HG03159 (cell line): ENCODE results near the gene GMPR.

Source experiments
- ATAC-seq: cut with Tn5 transposase; IDR thresholded peaks from one replicate; pipeline ENCODE4 v1.9.1; 2021; ENCODE audit warnings: mild to moderate bottlenecking, moderate library complexity; ENCODE audit not compliant: unreplicated experiment

GMPR gene

GRCh38 chr6:16238057-16238962, at the start of gene GMPR:
Gene GMPR, plus strand, starts transcription at chr6:16238587. Its CDS starts 107 bp downstream, at chr6:16238694.
- ATAC-seq: peak; percentile 57

- ATAC-seq: no peak
These were observed 48.2 kb upstream of the GMPR start for GRCh38 chr6:16190214-16190613.

- ATAC-seq: no peak
These were observed 42.0 kb upstream of the GMPR start for GRCh38 chr6:16196260-16196983.

GRCh38 chr6:16196984-16197546, 41.3 kb upstream of the GMPR start:
- ATAC-seq: no peak

- ATAC-seq: no peak
These were observed 40.2 kb upstream of the GMPR start for GRCh38 chr6:16198061-16198705.

GRCh38 chr6:16199804-16200203, 38.6 kb upstream of the GMPR start:
- ATAC-seq: no peak

- no peak for ATAC-seq
These were observed 38.0 kb upstream of the GMPR start for GRCh38 chr6:16200321-16200883.

GRCh38 chr6:16201706-16202105, 36.7 kb upstream of the GMPR start:
- ATAC-seq: no peak

GRCh38 chr6:16204653-16205376, 33.6 kb upstream of the GMPR start:
- ATAC-seq: peak; percentile 11

- ATAC-seq: peak; percentile 86
These were observed 32.8 kb upstream of the GMPR start for GRCh38 chr6:16205377-16206144.

- ATAC-seq: no peak
These were observed 31.8 kb upstream of the GMPR start for GRCh38 chr6:16206595-16207037.

GRCh38 chr6:16208989-16209388, 29.4 kb upstream of the GMPR start:
- ATAC-seq: no peak

- ATAC-seq: no peak
These were observed 28.8 kb upstream of the GMPR start for GRCh38 chr6:16209539-16209938.

- no peak for ATAC-seq
These were observed 26.1 kb upstream of the GMPR start for GRCh38 chr6:16212276-16212675.

GRCh38 chr6:16216501-16217155, 21.8 kb upstream of the GMPR start:
- no peak for ATAC-seq

GRCh38 chr6:16217156-16217721, 21.1 kb upstream of the GMPR start:
- ATAC-seq: no peak

- ATAC-seq: no peak
These were observed 15.6 kb upstream of the GMPR start for GRCh38 chr6:16222826-16223225.

- ATAC-seq: no peak
These were observed 15.0 kb upstream of the GMPR start for GRCh38 chr6:16223362-16223761.

GRCh38 chr6:16224409-16224808, 14.0 kb upstream of the GMPR start:
- no peak for ATAC-seq
